ENCODE data around the gene SENP8. TPM values are rescaled to one million over a fixed set of nuclear protein-coding genes. Genes with fewer than 3 reads are reported as not detected.

SENP8 gene
- total and polyA plus RNA-seq, 2 of the 8 experiments (the other 6 are each of a cell fraction or from before 2014, with no cell fraction given): 4.1 to 6.0 TPM

- no peak for FAIRE-seq
Measured at GRCh38 chr15:72131922-72132321, 13.7 kb downstream of the SENP8 start.

More at GRCh38 chr15:72131922-72132321, 13.7 kb downstream of the SENP8 start:
- H2BK15ac ChIP-seq (ENCODE audit: low read length): no peak overlapping the region
- no peak overlapping the region for H3K23ac ChIP-seq (ENCODE audit: insufficient read length)
- no peak overlapping the region for H4K8ac ChIP-seq (ENCODE audit: extremely low read depth, insufficient read depth, low read length)
- H4K91ac ChIP-seq (replicated peaks; ENCODE audit: insufficient read length, low read length): no peak overlapping the region
- no peaks in the 10 kb centered on the region for H3K79me2 ChIP-seq (ENCODE audit: control insufficient read depth in 1 of 2, insufficient read depth in 2 of 2, low read length in 2 of 2)
- no peak overlapping the region for H3K9ac ChIP-seq (replicated peaks in 1 of 4; ENCODE audit: extremely low read depth in 1 of 4, low read depth in 3 of 4, low read length in 3 of 4)
- H2BK5ac ChIP-seq (ENCODE audit: low read depth, low read length): no peak overlapping the region
- H3K14ac ChIP-seq (ENCODE audit: insufficient read length): no peak overlapping the region
- H2BK120ac ChIP-seq (replicated peaks; ENCODE audit: low read depth, low read length): no peak overlapping the region
- no peak overlapping the region for H2BK20ac ChIP-seq (ENCODE audit: low read length)
- no peak overlapping the region for H3K4me3 ChIP-seq (ENCODE audit: extremely low read depth in 1 of 4, insufficient read depth in 2 of 4, low read depth in 3 of 4, low read length in 4 of 4)
- no peaks in the 10 kb centered on the region for H3K27me3 ChIP-seq (replicated peaks in 1 of 4; ENCODE audit: control insufficient read depth in 3 of 4, extremely low read depth in 1 of 4, insufficient read depth in 3 of 4, low read length in 3 of 4)
- no peak overlapping the region for H3K4me2 ChIP-seq (ENCODE audit: insufficient read depth in 1 of 2, low read depth in 2 of 2, low read length in 2 of 2)
- H4K5ac ChIP-seq (ENCODE audit: insufficient read length, low read depth, low read length): no peak overlapping the region
- H3K27ac ChIP-seq (ENCODE audit: low read depth, low read length): no peak overlapping the region
- no peak overlapping the region for H3K56ac ChIP-seq (replicated peaks; ENCODE audit: insufficient read length, low read depth, low read length)
- ChIA-PET POLR2A (ENCODE audit: partially characterized antibody) (no interaction called here), CTCF (ENCODE audit: partially characterized antibody) (no interaction called here)
- no peak overlapping the region for H2AFZ ChIP-seq (ENCODE audit: low read length)
- H2BK12ac ChIP-seq (ENCODE audit: low read depth, low read length): no peak overlapping the region
- no peak overlapping the region for H3K18ac ChIP-seq (ENCODE audit: extremely low read depth, low read length)
- H3K23me2 ChIP-seq (ENCODE audit: low read depth, low read length): no peaks in the 10 kb centered on the region
- TF ChIP-seq GTF2F1 (IDR thresholded peaks at IDR 0.05; ENCODE audit: borderline replicate concordance, low read depth, low read length): no peak
- TF ChIP-seq JUND (IDR thresholded peaks at IDR 0.05; ENCODE audit: low read length): no peak
- no peak for TF ChIP-seq HDAC2 (IDR thresholded peaks at IDR 0.05; ENCODE audit: borderline replicate concordance in 1 of 2, low read depth in 2 of 2, low read length in 2 of 2)
- WGBS, 2 experiments (ENCODE audit: extremely low coverage in 1 of 2, insufficient coverage in 1 of 2, insufficient read length in 1 of 2, insufficient replicate concordance in 2 of 2, low coverage in 1 of 2, low lambda C conversion rate in 2 of 2, missing lambda C conversion rate in 1 of 2): 78% methylated on average over 3 of the region's 3 CpGs; no CpG with 5 or more reads in 1 of the 2 experiments
- H3K4ac ChIP-seq (replicated peaks; ENCODE audit: insufficient read length, low read depth, low read length): no peak overlapping the region
- no peaks in the 10 kb centered on the region for H3K4me1 ChIP-seq (replicated peaks in 1 of 4; ENCODE audit: control insufficient read depth in 3 of 4, insufficient read depth in 4 of 4, low read length in 3 of 4)
- H2AK5ac ChIP-seq (ENCODE audit: low read depth, low read length): no peak overlapping the region
- H4K20me1 ChIP-seq (replicated peaks in 1 of 2; ENCODE audit: control insufficient read depth in 1 of 2, insufficient read depth in 2 of 2, low read length in 2 of 2): no peaks in the 10 kb centered on the region
- H3K36me3 ChIP-seq (ENCODE audit: control insufficient read depth in 2 of 4, insufficient read depth in 4 of 4, low read length in 3 of 4): no peaks in the 10 kb centered on the region
- no peaks in the 10 kb centered on the region for H3K9me3 ChIP-seq (ENCODE audit: insufficient read depth in 2 of 2, low read depth in 1 of 2, low read length in 1 of 2)
- no peak for DNase-seq (ENCODE audit: low read depth in 1 of 2, low spot score in 2 of 2)
- no peaks in the 10 kb centered on the region for H3K79me1 ChIP-seq (ENCODE audit: low read depth, low read length)
